AG20443 (cell line): ENCODE measurements around the gene CAVIN4.

Experiments
- DNase-seq: peaks from one replicate; pipeline ENCODE4 v3.0.0; 2012; ENCODE audit warnings: low spot score, mixed read lengths

CAVIN4 gene, protein sequence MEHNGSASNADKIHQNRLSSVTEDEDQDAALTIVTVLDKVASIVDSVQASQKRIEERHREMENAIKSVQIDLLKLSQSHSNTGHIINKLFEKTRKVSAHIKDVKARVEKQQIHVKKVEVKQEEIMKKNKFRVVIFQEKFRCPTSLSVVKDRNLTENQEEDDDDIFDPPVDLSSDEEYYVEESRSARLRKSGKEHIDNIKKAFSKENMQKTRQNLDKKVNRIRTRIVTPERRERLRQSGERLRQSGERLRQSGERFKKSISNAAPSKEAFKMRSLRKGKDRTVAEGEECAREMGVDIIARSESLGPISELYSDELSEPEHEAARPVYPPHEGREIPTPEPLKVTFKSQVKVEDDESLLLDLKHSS

DNA sequence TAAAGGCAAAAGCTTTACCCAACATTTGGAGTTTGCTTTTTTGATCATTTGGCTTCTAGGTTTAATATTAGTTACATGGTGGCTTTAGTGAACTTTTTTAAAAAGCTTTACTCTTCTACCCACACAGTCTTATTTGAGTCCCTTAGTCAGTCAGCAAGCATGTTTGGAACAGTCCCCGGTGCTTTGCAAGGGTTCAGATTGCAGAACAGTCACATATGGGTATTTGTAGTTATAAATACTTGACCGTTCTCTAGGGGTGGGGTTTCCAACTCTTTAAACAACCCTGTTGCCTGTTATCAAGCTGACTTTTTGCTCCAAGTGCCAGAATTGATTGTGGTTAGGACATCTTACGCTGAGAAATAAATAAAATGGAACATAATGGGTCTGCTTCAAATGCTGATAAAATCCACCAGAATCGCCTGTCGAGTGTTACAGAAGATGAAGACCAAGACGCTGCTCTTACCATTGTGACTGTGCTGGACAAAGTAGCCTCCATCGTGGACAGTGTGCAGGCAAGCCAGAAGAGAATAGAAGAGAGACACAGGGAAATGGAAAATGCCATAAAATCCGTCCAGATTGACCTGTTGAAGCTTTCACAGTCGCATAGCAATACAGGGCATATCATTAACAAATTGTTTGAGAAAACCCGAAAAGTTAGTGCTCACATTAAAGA, at the start of gene CAVIN4:
TSS of gene CAVIN4 (plus strand) at position 304 of the 673 bp plus-strand sequence. CDS start at position 369, 65 bp downstream.
- peak; percentile 28 for DNase-seq

DNA sequence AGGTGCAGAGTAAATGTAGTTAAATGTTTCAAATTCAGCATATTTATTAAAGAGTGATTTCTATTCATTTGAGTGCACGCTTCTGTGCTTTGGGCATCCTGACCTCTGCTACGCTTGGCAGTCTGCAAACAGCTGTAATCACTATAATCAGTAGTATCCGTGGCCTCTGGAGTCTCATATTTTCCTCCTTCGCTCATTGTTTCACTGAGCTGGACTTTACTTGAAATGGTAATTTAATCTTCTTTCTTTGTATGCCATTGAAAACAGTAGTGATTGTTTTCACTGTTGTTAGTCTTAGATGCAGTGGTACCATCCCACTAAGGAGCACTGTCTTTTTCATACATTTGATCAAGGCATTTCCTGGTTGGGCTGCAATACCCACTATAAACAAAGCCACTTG, 43.5 kb upstream of the CAVIN4 start:
- DNase-seq = no peak

DNA sequence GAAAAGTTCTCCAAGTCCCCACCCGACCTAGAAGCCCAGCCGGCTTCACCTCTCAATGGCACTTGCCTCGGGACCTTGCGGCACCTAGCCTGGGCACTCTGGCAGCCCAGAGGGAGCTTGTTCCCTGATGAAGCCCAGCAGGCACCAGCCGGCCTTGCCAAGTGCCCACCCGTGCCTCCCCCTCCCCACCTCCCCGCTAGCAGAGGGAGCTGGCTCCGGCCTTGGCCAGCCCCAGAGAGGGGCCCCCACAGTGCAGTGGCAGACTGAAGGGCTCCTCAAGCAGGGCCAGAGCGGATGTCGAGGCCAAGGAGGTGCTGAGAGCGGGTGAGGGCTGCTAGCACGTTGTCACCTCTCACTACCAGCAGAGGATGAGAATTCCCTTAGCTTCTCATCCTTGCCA, 37.6 kb upstream of the CAVIN4 start:
- no peak for DNase-seq

DNA sequence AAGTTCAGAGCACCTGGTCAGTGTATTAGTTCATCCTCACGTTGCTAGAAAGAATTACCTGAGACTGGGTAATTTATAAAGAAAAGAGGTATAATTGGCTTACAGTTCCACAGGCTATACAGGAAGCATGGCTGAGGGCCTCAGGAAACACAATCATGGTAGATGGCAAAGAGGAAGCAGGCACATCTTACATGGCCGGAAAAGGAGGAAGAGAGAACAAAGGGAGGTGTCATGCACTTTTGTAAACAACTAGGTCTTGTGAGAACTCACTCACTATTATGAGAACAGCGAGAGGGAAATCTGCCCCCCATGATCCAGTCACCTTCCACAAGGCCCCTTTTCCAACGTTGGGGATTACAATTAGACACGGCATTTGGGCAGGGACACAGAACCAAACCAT, 28.8 kb upstream of the CAVIN4 start:
- no peak for DNase-seq

DNA sequence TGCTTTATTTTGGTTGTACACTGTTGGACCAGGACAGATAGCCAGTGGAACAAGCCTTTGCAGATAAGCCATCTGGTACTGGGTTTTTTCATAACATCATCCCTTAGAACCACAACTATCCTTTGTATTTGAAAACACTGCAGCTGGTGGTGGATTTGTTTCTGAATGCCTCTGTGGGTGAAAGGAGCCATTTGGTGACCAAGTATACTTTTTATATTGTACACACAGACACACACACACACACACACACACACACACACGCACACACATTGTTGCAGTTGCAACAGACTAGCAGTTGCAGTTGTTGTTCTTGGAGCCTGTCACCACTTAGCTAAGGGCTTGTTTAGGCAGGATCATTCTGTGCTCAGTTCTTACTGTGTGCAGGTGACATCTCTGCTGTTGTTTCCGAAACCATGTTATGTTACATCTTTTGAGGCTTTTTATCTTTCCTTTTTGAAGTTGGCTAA, 22.9 kb upstream of the CAVIN4 start:
- DNase-seq = peak; percentile 11

DNA sequence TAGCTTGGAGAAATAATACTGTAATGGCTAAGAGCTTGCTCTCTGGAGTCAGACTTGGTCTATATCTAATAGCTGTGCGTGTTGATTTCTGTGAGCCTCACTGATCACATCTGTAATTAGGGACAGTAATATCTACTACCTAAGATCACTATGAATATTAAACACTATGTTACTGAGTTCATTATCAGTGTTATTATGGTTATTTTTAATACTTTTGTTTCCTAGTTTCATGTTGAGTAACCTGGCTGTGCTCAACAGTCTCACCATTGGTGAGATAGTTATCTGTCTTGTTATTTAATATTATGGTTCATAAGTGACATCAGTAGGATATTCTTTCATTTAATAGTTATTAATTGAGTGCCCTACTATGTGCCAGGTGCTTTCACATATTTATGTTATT, 22.4 kb upstream of the CAVIN4 start:
- DNase-seq = no peak

DNA sequence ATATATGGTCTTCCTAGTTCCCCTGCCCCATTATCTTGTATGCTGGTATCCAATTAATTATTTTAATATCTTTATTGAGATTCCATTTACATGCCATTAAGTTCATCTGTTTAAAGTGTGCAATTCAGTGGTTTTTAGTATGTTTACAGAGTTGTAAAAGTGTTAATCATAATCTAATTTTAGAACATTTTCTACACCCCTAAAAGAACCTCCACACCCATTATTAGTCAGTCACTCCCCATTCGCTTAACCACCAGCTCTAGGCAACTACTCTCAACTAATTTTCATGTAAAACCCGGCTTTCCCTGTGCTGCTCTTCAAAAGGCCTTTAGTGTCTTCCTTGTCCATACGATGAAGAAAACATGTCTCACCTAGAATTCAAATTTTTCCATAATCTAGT, 20.8 kb upstream of the CAVIN4 start:
- DNase-seq = no peak

DNA sequence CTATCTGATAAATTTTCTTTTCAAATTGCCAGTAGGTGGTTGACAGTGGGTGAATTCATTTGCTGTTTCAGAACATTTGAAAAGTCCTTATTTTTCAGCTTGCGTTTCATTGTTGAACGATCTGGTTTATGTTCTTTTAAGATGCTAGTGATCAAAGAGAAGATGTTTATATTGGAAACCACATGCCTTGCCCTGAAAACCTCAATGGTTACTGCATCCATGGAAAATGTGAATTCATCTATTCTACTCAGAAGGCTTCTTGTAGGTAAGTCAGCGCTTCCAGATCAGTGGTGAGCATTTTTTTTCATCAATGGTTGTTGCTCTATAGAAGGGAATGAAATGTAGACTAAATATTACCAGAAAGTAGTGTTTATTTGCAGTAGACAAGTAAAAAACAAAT, 16.6 kb upstream of the CAVIN4 start:
- no peak for DNase-seq

DNA sequence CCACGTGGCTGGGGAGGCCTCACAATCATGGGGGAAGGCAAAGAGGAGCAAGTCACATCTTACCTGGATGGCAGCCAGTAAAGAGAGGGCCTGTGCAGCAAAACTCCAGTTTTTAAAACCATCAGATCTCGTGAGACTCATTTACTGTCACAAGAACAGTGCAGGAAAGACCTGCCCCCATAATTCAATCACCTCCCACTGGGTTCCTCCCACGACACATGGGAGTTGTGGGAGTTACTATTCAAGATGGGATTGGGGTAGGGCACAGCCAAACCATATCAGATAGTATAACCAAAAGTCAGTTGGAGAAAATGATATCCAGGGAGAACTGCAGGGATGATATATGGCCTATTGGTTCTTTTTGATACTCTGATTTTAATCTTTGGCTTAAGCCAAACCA, 10.0 kb upstream of the CAVIN4 start:
- DNase-seq = no peak

DNA sequence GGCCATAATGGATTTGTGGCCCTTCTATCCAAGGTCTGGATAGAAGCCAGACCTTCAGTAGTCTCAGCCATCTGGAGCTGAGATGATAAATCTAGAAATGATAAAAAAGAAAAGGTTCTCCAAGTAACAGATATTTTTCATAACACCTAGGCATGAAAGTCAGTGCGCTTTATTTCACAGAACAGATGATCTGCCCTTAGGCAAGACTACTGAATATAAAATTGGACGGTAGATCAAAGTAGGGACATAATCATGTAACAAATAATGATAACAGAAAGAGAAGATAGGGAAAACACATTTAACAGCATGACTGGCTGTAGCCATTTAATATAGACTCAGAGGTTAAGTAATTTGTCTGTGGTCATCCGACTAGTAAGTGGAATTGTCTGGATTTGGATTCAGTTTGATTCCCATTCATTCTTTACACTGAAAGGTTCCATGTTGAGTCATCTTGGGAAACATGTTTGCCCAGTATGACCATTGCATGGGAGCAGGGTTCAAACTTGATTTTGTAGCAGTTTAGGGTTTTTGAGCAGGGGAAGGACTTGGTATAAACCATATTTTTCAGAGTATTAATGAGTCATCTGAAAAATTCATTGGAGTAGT, 4.1 kb upstream of the CAVIN4 start:
- DNase-seq = no peak

DNA sequence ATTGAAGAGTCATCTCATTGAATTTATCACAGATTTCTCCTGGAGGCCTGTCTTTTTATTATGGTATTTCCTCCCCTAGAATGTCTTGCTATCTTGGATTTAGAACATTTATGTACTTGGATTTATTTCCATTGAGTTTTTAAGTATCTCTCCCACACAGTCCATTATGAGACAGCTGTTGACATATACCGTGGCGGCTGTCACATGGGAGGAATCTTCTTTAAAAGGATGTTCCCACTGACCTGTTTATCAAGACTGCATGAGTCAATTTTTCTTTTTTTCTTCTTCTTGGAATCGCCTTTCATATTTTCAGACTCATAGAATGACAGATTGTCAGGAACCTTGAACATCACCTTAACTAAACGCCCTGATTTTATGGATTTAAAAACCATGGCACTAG, 2.9 kb upstream of the CAVIN4 start:
- no peak for DNase-seq

DNA sequence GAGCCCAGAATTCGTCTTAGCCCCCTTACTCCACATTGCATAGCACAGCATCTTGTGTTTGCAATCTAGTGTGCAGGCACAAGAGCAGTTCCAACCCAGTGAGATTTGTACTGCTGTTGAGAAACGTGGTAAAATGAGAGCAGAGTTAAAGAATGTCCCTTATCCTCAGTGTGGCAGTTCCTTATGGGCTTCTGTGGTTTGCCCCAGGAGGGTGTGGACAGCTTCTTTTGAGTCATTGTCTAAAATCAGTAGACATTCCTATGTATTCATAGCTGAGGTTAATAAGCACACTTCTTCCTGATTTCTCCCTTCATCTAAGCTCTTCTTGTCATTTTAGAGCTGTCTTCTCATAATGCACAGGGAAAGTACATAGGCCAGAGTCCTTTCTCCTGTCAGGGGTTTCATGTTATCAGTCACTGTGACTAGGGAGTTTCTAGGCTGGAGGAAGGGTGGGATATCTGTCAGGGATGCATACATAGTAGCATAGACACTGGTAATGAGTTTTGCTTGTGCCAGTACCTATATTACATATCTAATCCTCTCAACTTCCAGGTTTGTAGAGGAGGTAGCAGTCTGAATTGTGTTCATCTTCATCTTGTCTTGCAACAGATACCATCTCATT, 2.0 kb upstream of the CAVIN4 start:
- DNase-seq = peak; percentile 85

DNA sequence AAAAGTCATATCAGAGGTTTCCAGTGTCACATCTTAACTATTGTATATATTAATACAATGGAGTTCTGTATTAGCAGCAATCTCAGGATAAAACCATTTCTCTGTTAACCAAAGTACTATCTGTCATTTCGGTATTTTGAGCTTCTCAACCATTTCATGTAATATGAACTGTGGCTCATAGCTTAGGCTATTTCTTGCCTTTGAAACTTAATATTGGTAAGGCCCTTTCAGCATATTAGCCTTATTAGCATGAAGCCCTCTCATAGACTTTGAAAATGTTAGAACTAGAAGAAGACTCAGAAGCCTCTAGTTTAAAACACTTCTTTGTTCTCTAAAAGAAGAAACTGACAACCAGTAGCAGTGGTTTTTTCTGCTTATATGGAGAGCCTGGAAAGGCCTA, 731 bp downstream of the CAVIN4 start:
- no peak for DNase-seq

DNA sequence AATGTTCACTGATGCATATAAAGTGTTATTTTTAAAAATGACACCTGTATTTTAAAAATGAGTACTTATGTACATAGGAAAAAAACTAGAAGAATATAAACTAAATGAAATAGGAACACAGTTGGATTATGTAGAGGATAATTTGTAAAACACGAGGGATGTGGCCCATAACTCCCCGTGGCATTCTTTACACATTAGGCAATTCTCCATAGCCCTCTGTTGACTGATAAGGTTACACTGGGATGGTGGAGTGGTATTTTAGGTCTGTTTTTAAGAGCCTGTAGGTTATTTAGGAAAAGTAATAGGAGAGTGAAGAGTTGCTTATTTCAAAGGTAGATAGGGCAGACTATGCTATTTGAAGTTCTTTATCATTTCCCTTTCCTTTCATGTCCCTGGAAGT, 1.8 kb downstream of the CAVIN4 start:
- peak; percentile 24 for DNase-seq

DNA sequence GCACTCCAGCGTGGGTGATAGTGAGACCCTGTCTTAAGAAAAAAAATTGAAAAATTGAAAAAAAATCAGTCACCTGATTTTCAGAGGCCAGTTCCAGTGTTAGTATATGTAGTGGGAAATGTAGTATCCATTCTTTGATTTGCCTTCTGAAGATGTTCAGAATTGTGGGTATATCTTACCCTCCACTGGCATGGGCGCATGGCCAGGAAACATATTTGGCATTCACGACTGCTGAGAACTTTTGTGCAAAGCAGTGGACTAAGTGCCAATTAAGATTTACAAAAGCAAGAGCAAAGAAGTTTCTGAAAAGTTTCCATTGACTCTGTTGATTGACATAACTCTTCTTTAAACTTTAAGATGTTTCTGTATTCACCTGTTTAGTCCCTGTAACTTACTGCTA, 2.4 kb downstream of the CAVIN4 start:
- no peak for DNase-seq

DNA sequence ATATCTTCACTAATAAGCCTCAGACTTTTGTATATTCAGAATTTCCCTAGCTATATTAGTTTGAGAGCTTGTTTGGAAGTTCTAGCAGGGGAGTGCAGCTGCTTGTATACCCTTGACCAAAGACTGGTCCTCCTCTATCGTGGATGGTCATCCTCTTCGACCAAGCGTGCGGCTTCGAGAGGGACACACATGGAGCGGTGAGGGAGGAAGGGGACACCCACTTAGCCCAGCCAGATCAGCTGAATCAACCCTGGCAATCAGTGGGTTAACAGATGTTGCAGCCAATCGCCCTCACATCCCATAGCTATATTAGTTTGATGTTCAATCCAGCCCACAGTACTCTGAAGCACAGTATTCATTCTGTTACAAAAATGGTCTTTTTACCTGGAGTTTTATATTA, 3.2 kb downstream of the CAVIN4 start:
- no peak for DNase-seq

DNA sequence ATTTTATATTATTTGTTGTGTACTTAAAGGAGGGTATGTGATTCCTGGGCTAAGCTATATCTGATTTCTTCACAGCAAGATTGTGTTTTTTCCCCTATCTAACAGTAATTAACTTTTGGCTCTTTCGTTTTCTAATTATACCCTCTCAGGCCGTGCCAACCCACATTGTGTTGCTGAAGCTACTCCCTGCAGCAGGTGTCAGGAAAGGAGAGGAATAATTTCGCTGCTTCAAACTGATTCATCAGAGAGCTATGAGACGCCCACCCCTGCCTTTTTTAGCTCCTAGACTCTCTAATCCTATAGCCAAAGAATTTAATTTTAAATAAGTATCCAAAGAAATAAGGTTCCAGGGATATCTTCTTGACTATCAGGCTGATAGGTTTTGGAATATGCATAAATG, 3.8 kb downstream of the CAVIN4 start:
- DNase-seq = no peak

DNA sequence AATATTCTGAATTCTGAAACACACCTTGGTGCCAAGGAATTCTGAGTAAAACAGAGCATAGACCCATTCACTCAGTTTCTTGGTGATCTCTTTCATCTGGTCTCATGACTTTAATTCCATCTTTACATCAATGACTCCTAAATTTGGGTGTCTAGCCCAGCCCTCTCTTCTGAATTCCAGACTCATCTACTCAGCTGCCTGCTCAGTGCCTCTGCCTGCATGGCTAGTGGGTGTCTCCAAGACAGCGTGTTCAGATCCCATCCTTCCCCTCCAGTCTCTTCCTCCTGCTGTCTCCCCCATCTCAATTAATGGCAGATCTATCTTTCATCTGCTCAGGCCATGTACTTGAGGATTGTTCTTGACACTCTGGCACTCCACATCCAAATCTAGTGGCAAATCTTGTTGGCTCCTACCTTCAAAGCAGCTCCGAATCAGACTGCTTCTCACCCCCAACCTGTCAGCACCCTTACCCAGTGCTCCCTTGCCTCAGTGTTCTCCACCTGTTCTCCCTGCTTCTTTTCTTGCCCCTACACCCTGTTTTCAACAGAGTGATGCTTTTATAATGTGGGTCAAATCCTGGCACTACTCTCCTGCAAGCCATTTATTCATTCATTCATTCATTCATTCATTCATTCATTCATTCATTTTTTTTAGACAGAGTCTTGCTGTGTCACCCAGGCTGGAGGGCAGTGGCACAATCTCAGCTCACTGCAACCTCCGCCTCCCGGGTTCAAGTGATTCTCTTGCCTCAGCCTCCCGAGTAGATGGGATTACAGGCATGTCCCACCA, 5.3 kb downstream of the CAVIN4 start:
- DNase-seq = no peak

DNA sequence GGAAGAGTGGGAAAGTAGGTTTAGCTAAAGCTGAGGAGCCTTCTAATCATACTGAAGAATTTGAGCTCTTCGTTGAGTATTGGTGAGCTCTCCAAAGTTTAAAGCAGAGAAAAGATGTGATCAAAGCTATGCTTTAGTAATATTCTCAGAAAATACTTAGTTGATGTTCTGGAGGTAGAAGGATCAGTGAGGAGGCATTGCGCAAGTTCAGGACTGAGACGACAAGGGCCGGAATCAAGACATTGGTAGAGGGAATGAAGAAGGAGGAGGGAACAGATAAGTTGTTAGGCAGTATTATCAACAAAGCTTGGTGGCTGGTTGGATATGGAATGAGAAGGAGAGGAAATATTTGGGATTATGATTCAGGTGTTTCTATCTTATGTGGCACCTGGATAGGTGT, 7.1 kb downstream of the CAVIN4 start:
- DNase-seq = no peak

DNA sequence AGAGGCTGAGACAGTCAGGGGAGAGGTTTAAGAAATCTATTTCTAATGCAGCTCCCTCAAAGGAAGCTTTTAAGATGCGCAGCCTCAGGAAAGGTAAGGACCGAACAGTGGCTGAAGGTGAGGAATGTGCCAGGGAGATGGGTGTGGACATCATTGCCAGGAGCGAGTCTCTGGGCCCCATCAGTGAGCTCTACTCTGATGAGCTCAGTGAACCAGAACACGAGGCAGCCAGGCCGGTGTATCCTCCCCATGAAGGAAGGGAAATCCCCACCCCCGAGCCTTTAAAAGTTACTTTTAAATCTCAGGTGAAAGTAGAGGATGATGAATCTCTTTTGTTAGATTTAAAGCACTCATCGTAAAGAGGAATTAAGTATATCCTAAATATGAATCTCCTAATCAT, 8.2 kb downstream of the CAVIN4 start:
- DNase-seq = no peak

DNA sequence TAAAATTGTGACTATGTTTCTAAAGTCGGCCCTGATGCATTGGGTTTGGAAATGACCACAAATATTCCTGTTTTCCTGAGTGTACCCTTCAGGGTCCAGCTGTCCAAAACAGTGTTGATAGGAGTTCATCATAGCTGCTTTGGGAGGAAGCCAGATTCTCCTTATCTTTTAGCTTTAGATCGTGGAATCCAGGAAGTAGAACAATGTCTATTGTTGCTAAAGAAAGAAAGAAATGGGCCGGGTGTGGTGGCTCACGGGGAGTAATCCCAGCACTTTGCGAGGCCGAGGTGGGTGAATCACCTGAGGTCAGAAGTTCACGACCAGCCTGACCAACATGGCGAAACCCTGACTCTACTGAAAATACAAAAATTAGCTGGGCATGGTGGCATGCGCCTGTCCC, 9.5 kb downstream of the CAVIN4 start:
- DNase-seq = no peak

DNA sequence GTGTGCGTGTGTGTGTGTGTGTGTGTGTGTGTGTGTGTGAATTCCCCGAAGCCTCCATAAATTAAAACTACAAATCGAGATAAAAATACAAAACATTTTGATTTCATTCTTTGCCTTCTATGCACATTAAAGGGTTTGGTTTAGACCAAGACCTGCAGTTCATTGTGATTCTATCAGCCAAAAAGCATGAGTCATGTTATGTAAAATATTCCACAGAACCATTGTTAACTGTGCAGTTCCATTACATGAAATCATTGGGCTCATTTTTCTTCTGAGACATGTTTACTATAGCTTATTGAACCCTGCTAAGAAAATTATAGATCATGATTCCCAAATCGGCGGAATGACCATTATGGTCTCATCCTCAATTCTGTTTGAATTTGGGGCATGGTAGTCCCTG, 11.7 kb downstream of the CAVIN4 start:
- DNase-seq = peak; percentile 32
